ENCODE results near the gene CDKAL1.
"Not testable (repeated sequence)": the region's sequence is repeated elsewhere in the genome, so short reads cannot be mapped to it uniquely, and the experiment has no call there.

CDKAL1 gene

GRCh38 chr6:21026576-21027273, 492.5 kb downstream of the CDKAL1 start:
- DNase-seq (ENCODE audit: low read depth), result no peak

- DNase-seq (ENCODE audit: low read depth), result no peak
Measured at GRCh38 chr6:21027507-21027906, 493.2 kb downstream of the CDKAL1 start.

- no peak for DNase-seq (ENCODE audit: low read depth)
Measured at GRCh38 chr6:21031182-21031581, 496.9 kb downstream of the CDKAL1 start.

- DNase-seq (ENCODE audit: low read depth), result no peak
Measured at GRCh38 chr6:21033084-21033483, 498.8 kb downstream of the CDKAL1 start.

- DNase-seq (ENCODE audit: low read depth), result no peak
Measured at GRCh38 chr6:21033575-21034026, 499.3 kb downstream of the CDKAL1 start.

GRCh38 chr6:21034345-21034744, 500.1 kb downstream of the CDKAL1 start:
- no peak for DNase-seq (ENCODE audit: low read depth)

GRCh38 chr6:21037453-21037852, 503.2 kb downstream of the CDKAL1 start:
- no peak for DNase-seq (ENCODE audit: low read depth)

GRCh38 chr6:21039926-21040325, 505.7 kb downstream of the CDKAL1 start:
- DNase-seq (ENCODE audit: low read depth), result no peak

GRCh38 chr6:21045135-21045700, 511.0 kb downstream of the CDKAL1 start:
- DNase-seq (ENCODE audit: low read depth), result no peak

- no peak for DNase-seq (ENCODE audit: low read depth)
Measured at GRCh38 chr6:21046276-21046675, 512.0 kb downstream of the CDKAL1 start.

GRCh38 chr6:21048047-21048446, 513.8 kb downstream of the CDKAL1 start:
- DNase-seq (ENCODE audit: low read depth), result no peak

GRCh38 chr6:21049148-21049547, 514.9 kb downstream of the CDKAL1 start:
- DNase-seq (ENCODE audit: low read depth), result no peak

- no peak for DNase-seq (ENCODE audit: low read depth)
Measured at GRCh38 chr6:21049572-21049971, 515.3 kb downstream of the CDKAL1 start.

- no peak for DNase-seq (ENCODE audit: low read depth)
Measured at GRCh38 chr6:21050935-21051334, 516.7 kb downstream of the CDKAL1 start.

GRCh38 chr6:21051777-21052176, 517.5 kb downstream of the CDKAL1 start:
- no peak for DNase-seq (ENCODE audit: low read depth)

- no peak for DNase-seq (ENCODE audit: low read depth)
Measured at GRCh38 chr6:21053612-21054011, 519.4 kb downstream of the CDKAL1 start.

- not testable (repeated sequence) for DNase-seq (ENCODE audit: low read depth)
Measured at GRCh38 chr6:21055480-21055879, 521.2 kb downstream of the CDKAL1 start.

GRCh38 chr6:21061892-21062291, 527.6 kb downstream of the CDKAL1 start:
- DNase-seq (ENCODE audit: low read depth), result no peak

GRCh38 chr6:21064756-21065340, 530.6 kb downstream of the CDKAL1 start:
- no peak for DNase-seq (ENCODE audit: low read depth)

GRCh38 chr6:21067521-21067920, 533.3 kb downstream of the CDKAL1 start:
- DNase-seq (ENCODE audit: low read depth), result no peak

- DNase-seq (ENCODE audit: low read depth), result no peak
Measured at GRCh38 chr6:21070620-21071019, 536.4 kb downstream of the CDKAL1 start.

- DNase-seq (ENCODE audit: low read depth), result no peak
Measured at GRCh38 chr6:21071780-21072468, 537.7 kb downstream of the CDKAL1 start.

GRCh38 chr6:21073318-21073839, 539.1 kb downstream of the CDKAL1 start:
- no peak for DNase-seq (ENCODE audit: low read depth)
